ENCODE data around the gene SNCAIP.

DNA sequence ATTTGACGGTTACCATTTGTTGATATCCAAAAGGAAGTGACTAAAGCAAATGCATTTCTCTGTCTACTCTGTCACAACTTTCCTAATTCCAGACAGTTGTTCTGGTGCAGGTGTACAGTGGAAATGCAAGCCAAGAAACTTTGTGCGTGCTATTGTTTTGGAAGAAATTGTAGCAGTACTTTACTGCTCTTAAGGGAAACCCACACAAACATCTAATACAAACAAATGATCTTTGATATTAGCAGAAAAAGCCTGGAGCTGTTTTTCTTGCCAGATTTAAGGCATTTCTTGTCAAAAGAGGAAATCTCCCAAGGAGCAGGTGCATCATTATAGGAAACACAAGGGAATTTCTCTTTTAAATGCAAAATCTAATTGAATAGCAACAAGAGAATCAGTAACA is 2.0 kb downstream of the SNCAIP start:
- TF ChIP-seq, protein P1, sequence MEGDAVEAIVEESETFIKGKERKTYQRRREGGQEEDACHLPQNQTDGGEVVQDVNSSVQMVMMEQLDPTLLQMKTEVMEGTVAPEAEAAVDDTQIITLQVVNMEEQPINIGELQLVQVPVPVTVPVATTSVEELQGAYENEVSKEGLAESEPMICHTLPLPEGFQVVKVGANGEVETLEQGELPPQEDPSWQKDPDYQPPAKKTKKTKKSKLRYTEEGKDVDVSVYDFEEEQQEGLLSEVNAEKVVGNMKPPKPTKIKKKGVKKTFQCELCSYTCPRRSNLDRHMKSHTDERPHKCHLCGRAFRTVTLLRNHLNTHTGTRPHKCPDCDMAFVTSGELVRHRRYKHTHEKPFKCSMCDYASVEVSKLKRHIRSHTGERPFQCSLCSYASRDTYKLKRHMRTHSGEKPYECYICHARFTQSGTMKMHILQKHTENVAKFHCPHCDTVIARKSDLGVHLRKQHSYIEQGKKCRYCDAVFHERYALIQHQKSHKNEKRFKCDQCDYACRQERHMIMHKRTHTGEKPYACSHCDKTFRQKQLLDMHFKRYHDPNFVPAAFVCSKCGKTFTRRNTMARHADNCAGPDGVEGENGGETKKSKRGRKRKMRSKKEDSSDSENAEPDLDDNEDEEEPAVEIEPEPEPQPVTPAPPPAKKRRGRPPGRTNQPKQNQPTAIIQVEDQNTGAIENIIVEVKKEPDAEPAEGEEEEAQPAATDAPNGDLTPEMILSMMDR (IDR thresholded peaks at IDR 0.05) = no peak
- no peak for TF ChIP-seq POLR2A (IDR thresholded peaks at IDR 0.05)

Data from suprapubic skin (tissue), 3 donors.